GM12878 (cell line): ENCODE measurements around the gene RCOR1. TPM values are rescaled to one million over a fixed set of nuclear protein-coding genes. Genes with fewer than 3 reads are reported as not detected.

Experiments used
- ATAC-seq: fragments of 200-7000 bp; cut with Tn5 transposase; 3 replicates; pipeline ENCODE4 v1.9.1; 2020; ENCODE audit warnings: mild to moderate bottlenecking, moderate library complexity
- BruUV-seq: library from RNA; stranded (reverse); fragments of 400-500 nt; replicated peaks from 2 replicates; lab custom pipeline; 2021; lab: Mats Ljungman, UMichigan
- CTCF ChIA-PET: fragments of 300-600 bp; sonication (Branson Sonifier 250); formaldehyde crosslinking; extraction: SDS; loops from one replicate; lab custom pipeline; 2021; ENCODE audit warnings: inconsistent platforms; lab: Yijun Ruan, JAX
- POLR2A ChIA-PET: fragments of 350-600 bp; formaldehyde crosslinking; extraction: SDS; loops from one replicate; lab custom pipeline; 2021; ENCODE audit warnings: inconsistent platforms; lab: Charles Lee
- RAD21 ChIA-PET: fragments of 300-600 bp; sonication (Branson Sonifier 250); formaldehyde crosslinking; loops from one replicate; lab custom pipeline; 2023; ENCODE audit warnings: antibody characterized with exemption; ENCODE audit not compliant: unreplicated experiment; lab: Charles Lee
- SMC1A ChIA-PET: fragments of 300-600 bp; sonication (Branson Sonifier 250); formaldehyde crosslinking; loops from one replicate; lab custom pipeline; 2023; ENCODE audit not compliant: unreplicated experiment, uncharacterized antibody; lab: Charles Lee
- DNase-seq: peaks from one replicate; pipeline ENCODE4 v3.0.0-alpha.2; 2011; ENCODE audit warnings: low read depth, low spot score
- FAIRE-seq: peaks from 3 replicates; lab custom pipeline; 2011; peaks lifted over from hg19 to GRCh38; lab: Jason Lieb, UNC
- H2AFZ ChIP-seq: 2 replicates; pipeline ENCODE4 v1.6.0; 2011; ENCODE audit warnings: low read depth, low read length, control low read depth; ENCODE audit not compliant: control insufficient read depth
- H3K27ac ChIP-seq: 2 replicates; pipeline ENCODE4 v1.5.1; 2011; ENCODE audit warnings: control low read depth; ENCODE audit not compliant: control insufficient read depth, insufficient read depth
- H3K27me3 ChIP-seq, 2 experiments: replicated peaks in 1 of 2; 2 replicates each; pipeline versions ENCODE4 v1.6.0 to v1.6.1; 2011; ENCODE audit warnings: low read length in 1 of 2; ENCODE audit not compliant: control insufficient read depth in 2 of 2, insufficient read depth in 2 of 2
- H3K36me3 ChIP-seq, 2 experiments: 2 replicates each; pipeline ENCODE4 v1.5.1; 2011; ENCODE audit warnings: low read length in 1 of 2; ENCODE audit not compliant: control insufficient read depth in 2 of 2, insufficient read depth in 2 of 2
- H3K4me1 ChIP-seq: 2 replicates; pipeline ENCODE4 v1.6.1; 2011; ENCODE audit warnings: mild to moderate bottlenecking, low read length, moderate library complexity, mixed read lengths; ENCODE audit not compliant: control insufficient read depth, insufficient read depth
- H3K4me2 ChIP-seq: 2 replicates; pipeline ENCODE4 v1.6.0; 2011; ENCODE audit warnings: control low read depth; ENCODE audit not compliant: control insufficient read depth, insufficient read depth
- H3K4me3 ChIP-seq: fragments of 200-600 bp; sonication (generic); 2 replicates; pipeline ENCODE4 v1.5.1; 2016
- H3K79me2 ChIP-seq: 2 replicates; pipeline ENCODE4 v1.6.0; 2011; ENCODE audit warnings: low read length; ENCODE audit not compliant: control insufficient read depth, insufficient read depth
- H3K9ac ChIP-seq: 2 replicates; pipeline ENCODE4 v1.8.0; 2011; ENCODE audit warnings: low read length, control low read depth, mixed read lengths; ENCODE audit not compliant: control insufficient read depth, insufficient read depth
- H3K9me3 ChIP-seq: replicated peaks from 3 replicates; pipeline ENCODE4 v1.5.1; 2011; ENCODE audit warnings: mild to moderate bottlenecking, low read length; ENCODE audit not compliant: control insufficient read depth, insufficient read depth
- H4K20me1 ChIP-seq: 2 replicates; pipeline ENCODE4 v1.6.0; 2011; ENCODE audit not compliant: control insufficient read depth, insufficient read depth
- ATF3 ChIP-seq: IDR thresholded peaks from 2 replicates; pipeline ENCODE4 v1.6.1; 2011; ENCODE audit warnings: low read depth, mild to moderate bottlenecking, low read length, moderate library complexity, borderline replicate concordance; ENCODE audit errors: extremely low read depth
- CBX3 ChIP-seq: fragments of 200-600 bp; sonication (generic); IDR thresholded peaks from 2 replicates; pipeline ENCODE4 v1.6.1; 2016; ENCODE audit warnings: low read depth, borderline replicate concordance
- DPF2 ChIP-seq: fragments of 450-650 bp; IDR thresholded peaks from 2 replicates; pipeline ENCODE4 v1.6.1; 2017; ENCODE audit warnings: mild to moderate bottlenecking
- EGR1 ChIP-seq, 2 experiments: IDR thresholded peaks; 1 replicate in 1 of 2; 2 replicates in 1 of 2; pipeline ENCODE4 v1.6.1; 2011 to 2012; ENCODE audit warnings: low read depth in 2 of 2, low read length in 2 of 2, borderline replicate concordance in 1 of 2, mild to moderate bottlenecking in 1 of 2, moderate library complexity in 1 of 2
- HDAC6 ChIP-seq: fragments of 200-600 bp; sonication (generic); IDR thresholded peaks from one replicate; pipeline ENCODE4 v1.8.0; 2017; ENCODE audit warnings: antibody characterized with exemption; ENCODE audit not compliant: unreplicated experiment
- JUNB ChIP-seq: IDR thresholded peaks from 2 replicates; pipeline ENCODE4 v1.6.1; 2016; ENCODE audit warnings: antibody characterized with exemption, mild to moderate bottlenecking
- MEF2B ChIP-seq: fragments of 450-650 bp; IDR thresholded peaks from 2 replicates; pipeline ENCODE4 v1.6.1; 2018; ENCODE audit warnings: mild to moderate bottlenecking, moderate library complexity; ENCODE audit not compliant: partially characterized antibody, poor library complexity, severe bottlenecking
- MXI1 ChIP-seq: fragments of 150-350 bp; IDR thresholded peaks from 2 replicates; pipeline ENCODE4 v1.6.1; 2011; ENCODE audit warnings: low read depth, mild to moderate bottlenecking, inconsistent platforms, low read length, improper control_type of control experiment
- PAX8 ChIP-seq: fragments of 450-650 bp; IDR thresholded peaks from 2 replicates; pipeline ENCODE4 v1.6.1; 2017; ENCODE audit warnings: mild to moderate bottlenecking, moderate library complexity
- RBBP5 ChIP-seq: fragments of 200-600 bp; sonication (generic); conservative IDR thresholded peaks from 2 replicates; pipeline ENCODE4 v1.6.1; 2016
- ZNF687 ChIP-seq: fragments of 450-650 bp; IDR thresholded peaks from 2 replicates; pipeline ENCODE4 v1.6.1; 2017; ENCODE audit warnings: mild to moderate bottlenecking, moderate library complexity
- WGBS: methylation state at CpG from one replicate; pipeline ENCODE4 v1.1.6; 2016; ENCODE audit warnings: low lambda C conversion rate; ENCODE audit not compliant: insufficient replicate concordance, insufficient coverage; ENCODE audit errors: missing lambda C conversion rate; 5-methylcytosine and 5-hydroxymethylcytosine counted together
- in situ Hi-C: fragments of 300-500 bp; cut with MboI; formaldehyde crosslinking; loops from 9 replicates; pipeline ENCODE4 v1.14.3; 2018; ENCODE audit warnings: mixed read lengths
- intact Hi-C: fragments of 100-400 bp; cut with micrococcal nuclease; formaldehyde crosslinking; loops from one replicate; pipeline ENCODE4 v1.14.2; 2022; ENCODE audit not compliant: unreplicated experiment
- polyA plus RNA-seq, 11 experiments: library from polyadenylated mRNA; depleted of rRNA in 4 of 11; unstranded in 6 of 11; stranded (reverse) in 5 of 11; fragments of >200 nt; fragmentation: Nextera tagmentation in 4 of 11; fragmentation: Illumina TruSeq in 1 of 11; extraction: Ambion mirVana in 4 of 11; extraction: Trizol in 1 of 11; gene quantifications; 1 replicate in 1 of 11; 2 replicates in 10 of 11; pipeline versions ENCODE4 v1.2.1 to v1.2.3, GENCODE V29; 2011 to 2016; ENCODE audit warnings: inconsistent platforms in 2 of 11, missing spikeins in 2 of 11, low read depth in 1 of 11
- total RNA-seq, 4 experiments: library from RNA; depleted of rRNA in 3 of 4; stranded (reverse); fragments of >200 nt in 3 of 4; fragmentation: Illumina TruSeq in 1 of 4; extraction: Trizol in 1 of 4; gene quantifications; 2 replicates each; pipeline versions ENCODE4 v1.2.1 to v1.2.3, GENCODE V29; 2013 to 2021

The RCOR1 gene
- total and polyA plus RNA-seq, 10 of the 15 experiments (the other 5 are each of a cell fraction or from before 2014, with no cell fraction given): 1.6 to 12.2 (median 4.4) TPM

GRCh38 chr14:102659797-102660196 lies 67.3 kb downstream of the RCOR1 start:
- FAIRE-seq (no peak), DNase-seq (no peak), ATAC-seq (no peak)
- no peak overlapping the region for H3K27ac ChIP-seq
- no peaks in the 10 kb centered on the region for H4K20me1 ChIP-seq
- CTCF ChIA-PET: interaction anchor here (1.4 kb wide), 1 partner anchor 65 kb away, joined by 3 read pairs; no protein-coding TSS in a partner anchor
- intact Hi-C loops: no loop called here
- peaks cover 11% of the 10 kb centered on the region for H3K79me2 ChIP-seq
- no peak overlapping the region for H3K9ac ChIP-seq
- H3K4me1 ChIP-seq: no peaks in the 10 kb centered on the region
- no peak overlapping the region for H3K4me3 ChIP-seq
- H3K9me3 ChIP-seq: no peaks in the 10 kb centered on the region
- no peak overlapping the region for H2AFZ ChIP-seq
- POLR2A ChIA-PET: no interaction called here
- RAD21 ChIA-PET: no interaction called here
- SMC1A ChIA-PET: interaction anchor here (1.9 kb wide), 1 partner anchor 14 kb away, joined by 5 read pairs; no protein-coding TSS in a partner anchor
- BruUV-seq: no TSS peak
- TF ChIP-seq ZNF687 (no peak), CBX3 (no peak), PAX8 (no peak), RBBP5 (no peak), HDAC6 (no peak), MXI1 (no peak), JUNB (no peak), MEF2B (no peak), ATF3 (no peak), DPF2 (no peak), EGR1 (IDR thresholded peaks at IDR 0.05; ENCODE audit: borderline replicate concordance in 1 of 2, low read depth in 2 of 2, low read length in 2 of 2) (no peak)
- TF ChIP-seq, all 136 proteins: peak for 0
- in situ Hi-C loops: no loop called here
- H3K27me3 ChIP-seq: no peaks in the 10 kb centered on the region
- 95% methylated on average over 4 of the region's 4 CpGs for WGBS
- no peaks in the 10 kb centered on the region for H3K36me3 ChIP-seq
- H3K4me2 ChIP-seq: no peak overlapping the region
